GM21381 (cell line): ENCODE data around the gene ITGA2.

Experiments
- ATAC-seq: cut with Tn5 transposase; IDR thresholded peaks from one replicate; pipeline ENCODE4 v1.9.1; 2021; ENCODE audit warnings: mild to moderate bottlenecking, moderate library complexity; ENCODE audit not compliant: unreplicated experiment

ITGA2 gene

DNA sequence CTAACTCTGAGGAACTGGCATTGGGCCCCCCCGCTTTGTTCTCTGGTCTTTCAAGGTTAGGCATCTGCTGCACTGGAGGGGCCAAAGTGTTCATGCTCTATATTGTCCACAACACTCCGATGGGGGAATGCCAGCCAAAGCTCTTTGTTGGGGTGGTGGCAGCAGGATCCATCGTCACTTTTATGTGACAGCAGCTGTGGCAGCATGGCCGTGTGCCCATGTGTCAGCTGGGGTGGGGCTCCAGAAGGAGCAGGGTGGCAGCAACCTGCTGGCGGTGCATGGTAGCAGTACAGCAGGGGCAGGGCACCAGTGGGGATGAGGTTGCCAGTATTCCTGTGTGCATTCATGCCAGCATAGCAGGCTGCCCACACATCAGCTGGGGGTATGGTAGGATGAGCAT lies 28.2 kb downstream of the ITGA2 start:
- no peak for ATAC-seq

DNA sequence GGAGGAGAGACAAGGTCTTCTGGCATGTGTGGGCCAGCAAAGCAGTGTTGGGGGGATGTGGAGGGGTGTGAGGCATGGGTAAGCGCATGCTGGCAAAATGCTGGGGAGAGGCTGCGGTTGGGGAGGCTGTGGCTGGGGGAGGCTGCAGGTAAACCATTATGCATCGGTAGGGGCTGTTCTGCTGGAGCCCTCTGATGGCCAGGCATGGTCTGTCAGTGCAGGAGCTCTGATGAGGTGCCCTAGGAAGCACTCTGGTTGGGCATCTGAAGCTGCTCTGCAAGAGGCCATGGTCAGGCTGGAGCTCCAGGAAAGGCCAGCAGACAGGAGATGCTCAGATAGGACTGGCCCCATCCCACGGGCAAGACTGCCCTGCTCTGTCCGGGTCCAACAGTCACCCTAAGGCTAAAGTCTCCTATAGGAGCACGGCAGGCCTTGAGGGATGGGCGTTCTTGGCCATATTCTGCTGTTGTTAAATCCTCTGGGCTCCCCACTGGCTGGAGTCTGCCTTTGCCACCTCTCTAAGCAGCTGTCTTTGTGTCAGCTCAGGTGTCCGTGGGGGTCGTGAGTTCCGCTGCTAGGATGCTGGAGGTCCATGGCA lies 28.7 kb downstream of the ITGA2 start:
- no peak for ATAC-seq

DNA sequence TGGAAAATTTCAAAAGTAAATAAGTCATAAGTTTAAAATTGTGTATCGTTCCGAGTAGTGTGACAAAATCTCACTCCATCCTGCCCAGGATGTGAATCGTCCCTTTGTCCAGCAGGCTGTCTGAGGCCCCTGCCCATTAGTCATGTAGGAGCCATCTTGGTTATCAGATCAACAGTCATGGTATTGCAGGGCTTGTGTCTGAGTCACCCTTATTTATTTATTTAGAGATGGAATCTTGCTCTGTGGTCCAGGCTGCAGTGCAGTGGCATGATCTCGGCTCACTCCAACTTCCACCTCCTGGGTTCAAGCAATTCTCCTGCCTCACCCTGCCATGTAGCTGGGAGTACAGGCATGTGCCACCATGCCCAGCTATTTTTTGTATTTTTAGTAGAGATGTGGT lies 30.2 kb downstream of the ITGA2 start:
- no peak for ATAC-seq

DNA sequence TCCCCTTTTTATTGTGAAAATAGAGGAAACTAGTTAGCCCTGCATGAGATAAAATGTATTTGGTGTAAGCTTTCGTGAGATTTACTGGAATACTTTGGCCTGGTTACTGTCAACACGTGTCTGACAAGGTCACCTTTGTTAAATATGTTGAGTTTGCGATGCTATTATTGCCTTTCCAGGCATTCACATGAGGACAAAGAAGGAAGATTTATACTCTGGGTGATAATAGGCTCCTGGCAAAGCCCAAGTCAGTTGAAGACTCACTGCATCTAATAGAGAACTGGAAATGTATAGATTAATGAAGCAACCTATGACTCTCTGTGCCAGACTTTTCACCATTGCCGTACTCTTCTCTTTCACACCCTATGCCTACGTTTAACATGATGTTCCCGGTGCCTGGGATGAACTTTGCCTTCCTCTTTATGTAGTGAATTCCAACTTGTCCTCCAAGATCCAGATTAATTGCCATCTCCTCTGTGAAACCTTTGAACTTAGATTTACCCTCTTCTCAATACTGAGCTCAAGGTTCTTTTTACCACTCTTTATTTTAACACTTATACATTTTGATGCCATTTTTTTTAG lies 33.9 kb downstream of the ITGA2 start:
- no peak for ATAC-seq

DNA sequence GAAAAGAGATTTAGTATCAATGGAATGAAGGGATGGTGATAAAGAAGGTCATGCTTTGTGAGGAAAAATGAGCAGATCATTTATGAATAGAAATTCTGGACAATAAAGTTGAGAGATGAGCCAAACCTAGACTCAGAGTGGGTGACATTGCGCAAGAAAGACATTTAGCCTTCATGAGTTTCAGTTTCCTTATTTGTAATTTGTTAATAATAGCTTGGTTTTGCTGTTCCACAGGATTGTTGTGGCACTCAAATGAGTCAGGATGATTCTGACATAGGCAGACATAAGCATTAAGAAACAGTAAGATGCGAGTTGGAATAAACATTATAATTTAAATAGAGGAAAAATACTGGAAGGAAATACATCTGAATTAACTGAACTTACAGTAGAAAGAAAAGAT lies 34.8 kb downstream of the ITGA2 start:
- peak; percentile 79 for ATAC-seq

DNA sequence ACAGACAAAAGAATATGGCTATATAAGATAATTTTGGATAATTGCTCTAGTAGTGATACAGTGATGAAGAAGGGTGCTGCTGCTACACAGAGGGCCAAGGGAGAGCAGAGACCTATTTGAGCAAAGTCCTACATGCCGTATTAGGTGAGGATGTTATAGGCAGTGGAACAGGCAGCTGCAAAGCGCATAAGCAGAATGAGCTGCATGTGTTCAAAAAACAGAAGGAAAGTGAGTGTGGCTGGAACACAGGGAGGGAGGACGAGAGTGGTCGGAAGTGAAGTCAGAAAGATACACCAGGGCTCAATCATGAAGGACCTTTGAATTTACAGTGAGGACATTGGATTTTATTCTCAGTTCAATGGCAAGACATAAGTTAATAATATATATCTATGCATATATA lies 35.4 kb downstream of the ITGA2 start:
- no peak for ATAC-seq

DNA sequence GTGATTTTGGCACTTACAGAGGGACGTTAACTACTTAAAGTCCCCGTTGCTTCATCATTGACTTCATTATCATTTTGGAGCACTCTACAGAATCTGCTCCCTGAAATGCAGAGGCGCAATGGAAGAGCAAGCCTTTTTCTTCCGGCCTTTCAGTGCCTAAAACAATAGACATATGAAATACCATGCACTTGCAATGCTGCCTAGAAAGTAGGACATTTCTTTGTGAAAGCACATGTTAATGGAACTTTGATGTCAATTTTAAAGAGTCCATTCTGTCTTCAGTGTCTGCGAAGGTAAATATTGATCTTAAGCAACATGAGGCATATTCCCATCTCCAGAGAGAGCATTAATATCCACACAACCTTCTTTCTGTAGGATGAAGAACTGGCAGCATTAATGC lies 36.3 kb downstream of the ITGA2 start:
- ATAC-seq, result no peak

DNA sequence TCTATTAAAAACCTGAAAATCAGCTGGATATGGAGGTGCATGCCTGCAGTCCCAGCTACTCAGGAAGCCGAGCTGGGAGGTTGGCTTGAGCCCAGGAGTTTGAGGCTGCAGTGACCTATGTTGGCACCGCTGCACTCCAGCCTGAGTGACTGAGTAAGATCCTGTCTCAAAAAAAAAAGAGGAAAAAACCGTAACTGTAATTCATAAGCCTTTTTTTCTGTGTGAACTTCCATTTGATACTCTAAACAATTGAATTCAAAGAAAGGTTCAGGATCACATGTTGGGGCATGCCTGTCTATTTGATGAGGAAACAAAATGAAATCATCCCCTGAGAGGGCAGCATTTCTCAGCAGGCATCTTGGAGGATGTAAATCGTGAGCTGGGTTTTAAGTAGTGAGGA lies 38.8 kb downstream of the ITGA2 start:
- no peak for ATAC-seq

DNA sequence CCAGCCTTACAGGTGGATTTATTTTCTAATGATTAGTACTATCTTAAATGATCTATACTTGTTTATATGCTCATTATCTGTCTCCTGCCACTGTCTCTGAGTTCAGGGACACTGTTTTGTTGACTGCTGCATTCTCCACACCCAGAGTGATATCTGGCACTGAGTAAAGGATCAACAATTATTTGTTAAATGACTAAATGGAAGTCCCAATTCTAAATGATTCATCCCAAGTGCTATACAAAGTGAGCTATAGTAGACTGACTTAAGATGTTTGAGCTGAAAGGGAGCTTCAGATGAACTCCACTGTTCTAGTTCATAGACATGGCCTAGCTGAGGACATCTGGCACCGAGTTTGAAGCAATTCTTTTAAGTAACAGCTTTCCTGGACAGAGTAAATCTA lies 40.5 kb downstream of the ITGA2 start:
- ATAC-seq, result no peak

DNA sequence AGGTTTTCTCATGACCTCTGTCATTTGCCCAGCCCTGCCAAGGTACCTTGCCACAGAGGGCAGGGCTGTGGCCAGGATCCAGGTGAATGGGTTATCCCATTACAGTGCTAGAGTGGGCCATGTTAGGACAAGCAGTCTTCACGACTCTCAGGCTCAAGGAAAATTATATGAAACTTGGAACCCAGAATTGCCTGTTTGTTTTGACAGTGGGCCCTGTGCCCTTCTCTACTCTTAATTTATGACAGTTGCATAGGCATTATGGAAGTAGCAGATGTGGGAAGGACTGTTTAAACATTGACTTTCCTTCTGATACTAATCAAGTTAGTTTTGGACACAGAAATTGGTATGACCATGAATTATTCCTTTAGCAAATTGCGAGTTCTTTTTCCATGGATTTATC lies 41.7 kb downstream of the ITGA2 start:
- ATAC-seq, result no peak

DNA sequence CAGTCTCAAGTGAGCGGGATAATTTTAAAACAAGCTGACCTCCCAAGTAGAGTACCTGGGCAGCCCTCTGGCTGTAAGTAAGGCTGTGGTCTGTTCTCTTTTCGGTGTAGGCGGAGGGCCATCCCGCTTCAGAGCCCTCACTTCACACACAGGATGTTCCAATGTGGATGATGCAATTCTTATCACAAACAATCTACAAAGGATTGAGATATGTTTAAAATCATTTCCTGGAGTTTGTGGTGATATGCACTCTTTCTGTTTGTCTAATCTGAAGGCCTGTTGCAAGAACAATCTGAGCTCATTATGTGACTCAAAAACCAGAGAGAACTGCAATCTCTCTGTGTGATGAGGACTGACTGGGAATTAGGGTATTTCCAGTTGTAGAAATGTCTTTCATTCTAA lies 42.5 kb downstream of the ITGA2 start:
- ATAC-seq, result no peak

DNA sequence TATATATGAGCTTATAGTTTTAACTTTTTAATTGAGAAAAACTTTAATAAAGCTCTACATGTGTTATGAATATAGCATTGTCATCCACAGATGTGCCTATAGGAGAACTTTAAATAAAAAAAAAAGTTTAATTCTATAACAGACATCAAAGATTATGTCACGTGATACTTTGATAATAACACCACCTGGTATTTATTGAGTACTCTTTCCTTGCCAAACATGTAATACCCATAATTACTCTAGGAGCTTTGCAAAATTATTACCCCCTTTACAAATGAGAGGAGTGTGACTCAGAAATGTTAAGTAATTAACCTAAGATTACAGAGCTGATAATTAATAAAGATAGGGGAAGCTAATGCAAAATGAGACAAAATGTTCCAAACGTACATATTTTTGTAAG lies 43.0 kb downstream of the ITGA2 start:
- no peak for ATAC-seq

DNA sequence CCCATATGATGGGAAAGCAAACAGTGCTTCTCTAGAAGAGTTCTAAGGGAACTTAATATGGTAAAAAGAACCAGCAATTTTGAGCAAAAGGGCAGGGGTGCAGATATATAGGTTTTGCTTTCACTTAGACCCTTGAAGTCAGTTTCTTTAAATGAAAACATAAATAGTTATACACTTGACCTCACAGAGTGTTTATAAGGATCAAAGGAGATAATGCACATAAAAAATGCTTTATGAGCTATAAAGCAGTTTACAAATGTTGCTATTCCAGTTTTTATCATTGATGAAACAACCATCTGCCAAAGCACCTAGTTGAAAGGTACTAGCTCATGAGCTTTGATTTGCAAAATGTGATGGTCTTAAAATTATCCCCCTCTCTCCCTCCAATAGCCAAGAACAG lies 45.7 kb downstream of the ITGA2 start:
- no peak for ATAC-seq

DNA sequence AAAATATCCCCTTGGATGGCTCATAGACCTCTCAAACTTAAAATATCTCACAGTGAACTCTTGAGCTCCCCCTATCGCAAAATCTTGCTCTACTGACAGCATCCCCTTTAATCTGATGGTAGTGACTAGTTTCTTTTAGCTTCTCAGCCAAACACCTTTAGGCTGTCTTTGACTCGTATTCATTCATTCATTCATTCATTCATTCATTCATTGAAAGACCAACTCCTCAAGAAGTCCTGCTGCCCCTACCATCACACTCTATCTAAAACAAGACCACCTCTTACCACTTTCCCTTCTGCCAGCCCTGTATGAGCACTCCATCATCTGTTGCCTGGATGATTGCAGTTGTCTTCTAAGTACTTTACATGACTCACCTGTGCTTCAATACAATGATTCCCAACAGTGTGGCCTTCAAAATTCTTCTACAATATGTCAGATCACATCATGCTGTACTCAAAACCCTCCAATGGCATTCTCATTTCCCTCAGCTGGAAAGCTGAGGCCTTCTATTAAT lies 46.8 kb downstream of the ITGA2 start:
- ATAC-seq, result no peak

DNA sequence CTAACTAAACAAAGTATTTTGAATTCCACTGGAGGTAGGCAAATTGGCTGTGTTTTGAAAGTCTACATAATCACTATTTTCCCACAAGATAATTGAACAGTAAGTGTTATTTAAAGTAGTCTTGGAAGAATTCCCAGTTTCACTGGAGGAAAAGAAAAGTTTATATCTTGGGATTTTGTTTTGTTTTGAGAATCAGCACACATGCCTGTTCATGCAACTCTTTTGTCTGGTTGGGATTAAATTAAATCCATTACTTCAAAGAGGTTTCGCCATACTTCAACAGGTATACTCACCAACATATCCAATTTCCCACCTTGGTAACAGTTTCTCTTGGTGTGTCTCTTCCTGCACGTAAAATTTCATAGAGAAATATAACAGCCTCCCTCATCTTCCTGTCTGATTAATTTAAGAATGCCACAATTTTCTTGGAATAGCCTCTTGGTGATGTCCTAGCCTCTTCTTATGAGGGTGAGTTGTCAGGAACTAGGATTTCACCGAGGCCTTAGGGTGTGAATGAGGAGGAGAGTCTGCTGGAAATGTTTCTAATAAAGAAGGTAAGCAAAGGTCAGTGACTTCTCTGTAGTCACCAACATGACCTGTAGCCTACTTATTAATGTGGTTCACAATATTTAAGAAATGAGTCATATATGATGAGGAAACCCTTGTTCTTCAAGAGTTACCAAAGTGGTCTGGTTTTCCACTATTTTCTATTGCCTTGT lies 48.1 kb downstream of the ITGA2 start:
- ATAC-seq, result no peak

DNA sequence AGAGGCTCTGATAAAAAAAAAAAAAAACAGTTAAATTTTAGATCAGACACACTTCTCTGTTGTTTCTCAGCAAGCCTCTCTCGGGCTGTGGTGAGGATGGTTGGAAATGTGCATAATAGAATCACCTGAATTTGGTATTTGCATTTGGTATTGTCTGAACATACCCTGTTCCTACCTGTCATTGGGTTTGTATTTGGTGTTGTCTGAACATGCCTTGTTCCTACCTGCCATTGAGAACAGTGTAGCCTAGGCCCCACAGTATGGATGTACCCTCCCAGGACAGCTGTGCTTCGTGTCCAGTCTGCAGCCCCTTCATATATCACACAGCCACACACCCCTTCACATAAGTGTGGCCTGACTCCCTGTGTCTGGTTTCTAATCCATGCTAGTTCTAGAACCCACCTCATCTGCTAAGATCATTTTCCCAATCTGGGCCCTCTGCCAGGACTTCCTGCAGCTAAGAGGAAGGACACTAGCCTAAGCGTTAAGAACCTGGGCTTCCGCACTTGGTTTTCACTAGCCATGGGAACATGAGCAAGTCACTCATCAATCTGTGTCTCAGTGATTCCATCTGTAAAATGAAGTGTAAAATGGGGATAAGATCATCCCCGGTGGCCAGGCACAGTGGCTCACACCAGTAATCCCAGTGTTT lies 49.2 kb downstream of the ITGA2 start:
- ATAC-seq, result no peak

DNA sequence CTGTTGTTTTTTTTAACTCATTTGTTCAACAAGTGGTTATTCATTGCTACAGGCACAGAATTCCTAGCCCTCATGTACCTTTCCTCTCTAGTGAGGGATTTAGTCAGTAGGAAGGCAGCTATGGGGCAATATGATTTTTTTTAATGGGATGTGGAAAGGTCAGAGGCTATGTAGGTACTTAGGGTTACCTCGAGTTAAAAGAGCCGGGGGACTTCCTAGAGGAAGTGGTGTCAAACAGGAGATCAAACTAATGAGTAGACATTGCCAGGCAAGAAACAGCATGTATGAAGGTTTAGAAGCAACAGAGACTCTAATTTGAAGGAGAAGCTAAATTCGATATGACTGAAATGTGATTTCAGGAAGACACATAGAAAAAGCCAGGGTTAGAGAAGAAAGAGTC lies 50.7 kb downstream of the ITGA2 start:
- ATAC-seq, result no peak

DNA sequence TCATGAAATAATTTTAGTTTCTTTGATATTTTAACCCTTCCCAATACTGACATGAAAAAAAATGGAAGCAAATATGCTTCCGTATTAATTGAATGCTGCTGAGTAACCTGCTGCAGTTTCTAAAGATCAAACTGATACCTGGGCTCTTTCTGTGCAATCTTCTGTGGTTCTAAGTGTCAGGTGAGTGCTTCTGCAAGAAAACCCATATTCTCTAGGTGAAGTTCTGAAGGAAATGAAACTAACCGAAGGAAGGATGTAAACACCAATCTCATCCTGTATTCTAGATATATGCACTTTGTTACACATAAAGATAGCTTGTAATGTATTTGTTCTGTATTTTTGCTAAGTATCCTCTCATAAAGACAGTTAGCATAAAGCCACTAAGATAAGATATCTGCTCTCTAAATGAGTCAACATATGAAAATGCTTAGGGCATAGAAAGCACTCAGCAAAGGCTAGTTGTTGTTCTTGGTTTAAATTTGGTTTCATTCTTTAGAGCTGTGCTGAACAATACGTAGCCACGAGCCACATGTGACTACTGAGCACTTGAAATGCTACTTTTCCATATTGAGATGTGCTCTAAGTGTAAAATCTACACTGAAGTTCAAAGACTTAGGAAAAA lies 52.0 kb downstream of the ITGA2 start:
- ATAC-seq, result peak; percentile 92

DNA sequence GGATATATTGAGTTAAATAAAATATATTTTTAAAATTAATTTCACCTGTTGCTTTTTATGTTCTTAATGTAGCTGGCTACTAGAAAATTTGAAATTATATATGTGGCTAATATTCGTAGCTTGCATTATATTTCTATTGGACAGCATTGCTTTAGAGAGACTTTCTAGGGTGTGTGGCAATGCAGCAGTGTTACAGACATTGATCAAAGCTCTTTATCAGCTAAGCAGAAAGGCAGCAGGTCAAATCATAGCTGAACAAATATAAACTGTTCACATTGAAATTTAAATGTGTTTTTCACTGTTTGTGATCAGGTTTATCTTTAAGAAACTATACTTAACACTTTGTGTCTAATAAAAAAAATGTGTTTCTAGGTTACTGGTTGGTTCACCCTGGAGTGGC lies 52.6 kb downstream of the ITGA2 start:
- ATAC-seq, result no peak

DNA sequence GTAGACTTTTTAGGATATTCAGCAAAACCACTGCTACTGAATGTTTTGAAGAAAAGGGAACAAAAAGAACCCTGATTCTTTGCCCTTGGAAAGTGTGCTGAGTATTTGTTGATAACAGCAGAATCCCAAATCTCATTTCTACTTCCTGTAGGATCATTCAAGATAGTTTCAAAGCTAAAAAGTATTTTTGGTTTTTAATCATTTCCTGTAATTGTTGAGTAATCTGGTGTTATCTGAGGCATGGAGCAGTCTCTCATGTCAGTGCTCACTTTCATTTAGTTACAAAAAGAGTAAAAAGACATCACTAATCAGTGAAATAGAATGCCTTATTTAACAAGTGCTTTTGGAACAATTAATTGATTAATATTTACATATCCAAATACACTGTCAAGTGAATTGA lies 56.1 kb downstream of the ITGA2 start:
- ATAC-seq, result no peak

DNA sequence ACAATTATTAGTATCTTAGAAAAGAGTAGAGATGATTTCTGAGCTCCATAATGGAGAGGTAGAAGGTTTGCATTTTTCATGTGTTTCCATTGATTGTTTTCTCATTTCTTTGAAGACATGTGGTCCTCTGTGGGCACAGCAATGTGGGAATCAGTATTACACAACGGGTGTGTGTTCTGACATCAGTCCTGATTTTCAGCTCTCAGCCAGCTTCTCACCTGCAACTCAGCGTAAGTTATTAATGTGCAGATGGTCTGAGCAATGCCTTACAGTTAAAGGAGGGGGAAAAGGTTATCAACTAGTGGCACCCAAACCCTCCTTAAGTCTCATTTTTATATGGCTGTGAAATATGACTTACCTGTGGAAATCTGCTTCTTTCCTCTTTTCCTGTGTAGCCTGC lies 59.1 kb downstream of the ITGA2 start:
- ATAC-seq, result no peak

DNA sequence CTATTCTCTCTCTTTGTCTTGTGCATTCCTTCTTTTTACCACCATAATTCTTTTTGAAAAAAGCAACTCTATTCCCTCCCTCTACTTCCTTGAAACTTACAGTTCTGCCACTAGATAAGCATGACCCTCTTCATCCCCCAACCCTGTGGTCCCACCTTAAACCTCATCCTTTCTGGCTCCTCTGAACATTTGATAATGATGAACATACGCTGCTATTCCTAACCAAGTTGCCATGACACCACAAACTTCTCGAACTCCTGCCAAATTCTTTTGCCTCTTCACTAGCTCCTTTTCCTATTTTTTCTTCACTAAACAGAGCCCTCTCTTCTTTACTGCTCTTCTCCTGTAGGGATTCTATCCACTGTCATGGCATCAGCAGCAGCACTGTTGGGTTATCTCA lies 63.3 kb downstream of the ITGA2 start:
- no peak for ATAC-seq
